NOMO-1 (cell line): ENCODE measurements around the gene GARNL3.

ENCODE experiments used
- DNase-seq, 2 experiments: peaks; one replicate each; lab custom pipeline; 2025; ENCODE audit not compliant: unreplicated experiment in 2 of 2; lab: John Stamatoyannopoulos, UW

The GARNL3 gene

GRCh38 chr9:127397646-127398274 is 133.2 kb downstream of the GARNL3 start:
- DNase-seq: no peak

GRCh38 chr9:127398275-127398647 is 133.7 kb downstream of the GARNL3 start:
- DNase-seq: no peak

GRCh38 chr9:127398715-127399400 is 134.3 kb downstream of the GARNL3 start:
- no peak for DNase-seq

- no peak for DNase-seq
Measured at GRCh38 chr9:127399736-127400269, 135.2 kb downstream of the GARNL3 start.

- DNase-seq: no peak
Measured at GRCh38 chr9:127402401-127403090, 138.0 kb downstream of the GARNL3 start.

- DNase-seq: no peak
Measured at GRCh38 chr9:127403507-127404192, 139.1 kb downstream of the GARNL3 start.

DNA sequence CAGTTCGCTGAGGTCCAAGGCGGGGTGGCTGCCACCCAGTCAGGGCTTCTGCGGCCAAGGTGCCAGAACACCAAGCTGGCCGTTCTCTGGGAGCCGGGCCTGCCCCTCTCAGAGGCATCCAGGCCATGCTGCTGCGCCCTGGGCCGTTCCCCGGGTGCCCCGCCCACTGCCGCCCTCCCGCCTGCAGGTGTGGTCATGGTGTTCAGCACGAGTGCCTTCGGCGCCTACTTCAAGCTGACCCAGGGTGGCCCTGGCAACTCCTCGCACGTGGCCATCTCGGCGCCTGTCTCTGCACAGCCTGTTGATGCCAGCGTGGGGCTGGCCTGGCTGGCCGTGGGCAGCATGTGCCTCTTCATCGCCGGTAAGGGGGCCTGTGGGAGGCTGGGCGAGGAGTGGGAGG is 140.1 kb downstream of the GARNL3 start:
- no peak for DNase-seq

DNA sequence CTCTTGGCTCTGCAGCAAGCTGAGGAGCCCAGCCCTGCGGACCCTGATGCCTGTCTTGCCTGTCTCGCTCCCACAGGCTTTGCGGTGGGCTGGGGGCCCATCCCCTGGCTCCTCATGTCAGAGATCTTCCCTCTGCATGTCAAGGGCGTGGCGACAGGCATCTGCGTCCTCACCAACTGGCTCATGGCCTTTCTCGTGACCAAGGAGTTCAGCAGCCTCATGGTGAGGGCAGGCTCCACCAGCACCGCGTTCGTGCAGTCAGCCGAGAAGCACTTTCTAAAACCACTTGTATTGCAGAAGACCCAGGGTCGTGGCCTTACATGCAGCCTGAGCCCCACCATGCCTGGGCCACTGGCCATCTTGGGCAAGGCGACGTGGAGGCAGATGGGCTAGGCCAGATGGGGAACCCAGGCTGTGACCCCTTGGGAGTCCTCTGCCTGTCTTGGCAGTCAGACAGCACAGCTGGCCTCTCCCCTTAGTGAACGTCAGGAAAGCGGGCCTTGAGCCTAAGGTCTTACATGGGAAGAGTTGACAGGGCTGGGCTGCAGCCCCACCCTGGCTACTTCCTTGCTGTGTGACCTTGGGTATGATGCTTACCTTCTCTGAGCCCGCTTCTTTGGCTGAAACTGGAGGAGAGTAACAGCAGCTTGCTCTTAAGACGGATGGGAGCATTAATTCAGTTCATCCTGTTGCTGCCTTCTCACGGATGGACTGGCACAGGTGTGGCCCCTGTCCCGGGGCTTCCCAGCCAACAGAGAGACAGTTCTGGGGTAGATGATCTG is 141.0 kb downstream of the GARNL3 start:
- no peak for DNase-seq

DNA sequence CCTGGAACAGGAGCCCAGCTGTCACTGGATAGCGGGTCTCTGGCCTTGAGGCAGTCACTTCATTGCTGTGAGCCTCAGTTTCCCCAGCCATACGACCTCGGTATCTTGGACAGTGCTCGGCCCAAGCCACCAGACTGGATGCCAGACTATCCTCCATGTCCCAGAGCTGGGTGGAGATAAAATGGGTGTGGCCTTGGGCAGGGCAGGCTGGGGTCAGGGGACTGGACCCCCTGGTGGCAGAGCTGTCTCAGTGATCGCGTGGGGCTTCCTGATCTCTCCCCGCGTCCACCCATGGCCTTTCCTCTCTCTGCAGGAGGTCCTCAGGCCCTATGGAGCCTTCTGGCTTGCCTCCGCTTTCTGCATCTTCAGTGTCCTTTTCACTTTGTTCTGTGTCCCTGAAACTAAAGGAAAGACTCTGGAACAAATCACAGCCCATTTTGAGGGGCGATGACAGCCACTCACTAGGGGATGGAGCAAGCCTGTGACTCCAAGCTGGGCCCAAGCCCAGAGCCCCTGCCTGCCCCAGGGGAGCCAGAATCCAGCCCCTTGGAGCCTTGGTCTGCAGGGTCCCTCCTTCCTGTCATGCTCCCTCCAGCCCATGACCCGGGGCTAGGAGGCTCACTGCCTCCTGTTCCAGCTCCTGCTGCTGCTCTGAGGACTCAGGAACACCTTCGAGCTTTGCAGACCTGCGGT is 142.4 kb downstream of the GARNL3 start:
- no peak for DNase-seq

DNA sequence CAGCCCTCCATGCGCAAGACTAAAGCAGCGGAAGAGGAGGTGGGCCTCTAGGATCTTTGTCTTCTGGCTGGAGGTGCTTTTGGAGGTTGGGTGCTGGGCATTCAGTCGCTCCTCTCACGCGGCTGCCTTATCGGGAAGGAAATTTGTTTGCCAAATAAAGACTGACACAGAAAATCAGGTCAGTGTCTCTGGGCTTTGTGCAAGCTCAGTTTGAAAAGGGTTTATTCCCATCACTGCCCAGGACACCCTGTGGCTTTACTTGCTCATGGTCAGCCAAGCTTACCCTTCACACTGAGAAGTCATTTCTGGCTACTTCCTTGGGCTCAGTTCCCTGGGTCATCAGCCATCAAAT is 142.9 kb downstream of the GARNL3 start:
- no peak for DNase-seq

DNA sequence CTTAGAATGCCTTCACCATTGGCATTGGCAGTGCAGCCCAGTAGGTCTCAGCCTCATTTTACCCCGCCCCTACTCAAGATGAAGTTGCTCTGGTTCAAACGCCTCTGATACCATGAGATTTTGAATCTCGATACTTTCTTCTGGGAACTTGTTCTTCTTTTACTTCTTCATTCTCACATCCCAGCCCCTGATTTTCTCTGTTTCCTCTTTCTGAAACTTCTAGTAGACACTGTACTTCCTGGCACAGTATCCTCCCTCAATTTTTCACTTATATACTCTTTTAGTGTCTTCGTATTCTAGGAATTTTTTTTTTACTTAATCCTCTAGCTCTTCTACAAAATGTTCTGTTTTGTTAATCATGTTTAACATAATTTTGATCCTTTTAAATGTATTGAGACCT is 146.5 kb downstream of the GARNL3 start:
- peak in 1 of 2 experiments; percentile 75 for DNase-seq

DNA sequence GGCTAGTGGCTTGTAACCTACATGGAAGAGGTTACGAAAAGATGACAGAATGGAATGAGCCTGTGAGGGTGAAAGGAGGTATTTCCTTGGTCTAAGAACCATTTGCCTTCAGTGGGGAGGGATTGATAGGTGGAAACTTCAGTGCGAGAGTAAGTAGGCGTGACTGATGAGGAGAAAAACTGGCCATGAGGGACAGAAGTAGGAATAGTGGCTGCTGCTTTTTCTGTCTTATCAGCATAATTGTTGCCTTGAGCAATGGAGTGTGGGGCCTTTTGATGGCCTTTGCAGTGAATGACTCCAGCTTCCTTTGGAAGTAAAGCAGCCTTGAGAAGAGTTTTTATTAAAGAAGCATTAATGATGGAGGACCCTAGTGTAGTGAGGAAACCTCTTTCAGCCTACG is 150.6 kb downstream of the GARNL3 start:
- DNase-seq: no peak

GRCh38 chr9:127415657-127416056 is 151.1 kb downstream of the GARNL3 start:
- no peak for DNase-seq

DNA sequence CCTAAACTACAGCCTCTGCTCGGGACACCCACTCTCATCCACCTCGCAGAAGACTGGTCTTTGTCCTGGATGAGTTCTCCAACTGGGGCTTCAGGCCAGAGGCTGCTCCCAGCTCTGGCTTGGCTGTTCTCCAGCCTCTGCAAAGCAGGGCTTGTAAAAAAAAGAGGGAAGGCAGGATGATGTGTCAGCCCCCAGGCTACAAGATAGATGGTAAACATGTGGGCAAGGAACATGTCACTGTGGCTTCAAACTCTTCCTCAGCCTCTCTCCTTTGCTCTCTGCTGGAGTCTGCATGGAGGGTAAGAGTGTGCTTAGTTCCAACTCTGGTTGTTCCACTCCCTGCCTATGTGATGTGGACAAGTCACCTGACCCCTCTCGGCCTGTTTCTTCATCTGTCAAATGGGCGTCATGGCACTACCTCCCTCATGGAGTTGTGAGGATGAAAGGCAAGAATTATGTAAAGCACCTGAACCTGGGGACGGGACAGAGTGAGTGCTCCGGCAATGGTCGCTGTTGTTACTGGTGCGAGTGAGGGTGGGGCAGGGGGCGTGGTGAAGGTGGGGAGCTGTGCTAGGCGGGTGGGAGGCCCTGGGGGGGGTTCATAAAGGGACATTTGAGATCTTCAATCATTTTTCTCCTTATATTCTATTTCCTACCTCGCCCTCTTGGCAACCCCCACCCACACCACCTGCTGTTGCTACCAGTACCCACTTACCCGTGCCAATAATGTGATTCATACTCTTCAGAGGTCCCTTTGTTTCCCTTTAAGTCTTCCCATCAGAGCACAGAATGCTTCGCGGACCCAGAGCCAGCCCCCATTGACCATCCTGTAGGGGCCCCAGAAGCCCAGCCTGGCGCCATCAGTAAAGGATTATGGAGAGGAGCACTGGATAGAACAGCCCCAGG is 152.8 kb downstream of the GARNL3 start:
- no peak for DNase-seq

DNA sequence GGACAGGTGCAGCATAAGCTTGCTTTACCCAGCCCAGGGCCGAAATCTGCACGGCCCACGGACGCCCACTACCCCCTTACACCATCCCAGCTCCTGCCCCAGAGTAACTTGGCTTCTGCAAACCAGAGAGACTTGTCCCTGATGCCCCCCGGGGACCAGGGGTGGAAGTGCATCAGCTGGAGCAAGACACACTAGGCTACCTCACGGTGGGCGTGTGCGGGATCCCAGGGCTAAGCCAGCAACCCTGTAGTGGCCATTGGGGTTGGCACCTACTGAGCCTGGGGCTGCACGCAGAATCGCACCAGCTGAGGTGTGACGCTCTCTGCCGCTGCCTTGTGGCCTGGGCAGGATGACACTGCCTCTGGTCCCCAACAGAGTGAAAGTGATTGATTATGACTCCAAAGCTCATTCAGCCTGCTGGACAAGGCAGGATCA is 153.5 kb downstream of the GARNL3 start:
- DNase-seq: no peak

- DNase-seq: no peak
Measured at GRCh38 chr9:127419348-127419747, 154.8 kb downstream of the GARNL3 start.

DNA sequence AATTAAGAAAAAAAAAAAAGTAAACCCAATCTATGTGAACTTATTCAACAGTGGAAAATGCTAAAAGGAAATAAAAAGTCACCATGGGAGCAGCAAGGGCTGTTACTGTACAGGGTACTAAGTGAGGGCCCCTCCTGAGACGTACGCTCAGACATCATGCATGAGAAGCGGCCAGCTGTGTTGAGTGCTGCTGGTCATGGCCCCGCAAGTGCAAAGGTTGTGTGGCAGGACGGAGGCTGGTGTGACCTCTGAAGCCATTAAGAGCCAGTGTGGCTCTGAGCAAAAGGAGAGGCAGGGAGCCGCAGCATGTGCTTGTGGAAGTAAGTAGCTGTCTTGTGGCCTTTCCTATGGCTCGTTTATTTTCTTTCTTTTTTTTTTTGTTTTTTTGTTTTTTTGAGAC is 156.5 kb downstream of the GARNL3 start:
- no peak for DNase-seq

GRCh38 chr9:127422133-127422782 is 157.7 kb downstream of the GARNL3 start:
- DNase-seq: no peak
